Neural cell (in vitro differentiated cells): ENCODE data around the gene PPFIBP2.

ENCODE experiments used
- CTCF ChIP-seq: fragments of 450-650 bp; IDR thresholded peaks from 2 replicates; pipeline ENCODE4 v1.5.1; 2014; ENCODE audit warnings: antibody characterized with exemption, mild to moderate bottlenecking, moderate library complexity; ENCODE audit not compliant: poor library complexity, severe bottlenecking
- EZH2 ChIP-seq: fragments of 200-600, 300-800 bp; shearing (Covaris generic), sonication (generic); IDR thresholded peaks from 2 replicates; pipeline ENCODE4 v1.6.1; 2014; ENCODE audit warnings: antibody characterized with exemption, low read length, borderline replicate concordance, mild to moderate bottlenecking; ENCODE audit not compliant: insufficient read depth, poor library complexity, severe bottlenecking
- MXI1 ChIP-seq: fragments of 450-650 bp; conservative IDR thresholded peaks from 2 replicates; pipeline ENCODE4 v1.6.1; 2014; ENCODE audit warnings: antibody characterized with exemption, mild to moderate bottlenecking; ENCODE audit not compliant: poor library complexity, severe bottlenecking
- POLR2AphosphoS5 ChIP-seq: IDR thresholded peaks from 2 replicates; pipeline ENCODE4 v1.6.1; 2012
- RAD21 ChIP-seq: fragments of 450-650 bp; conservative IDR thresholded peaks from 2 replicates; pipeline ENCODE4 v1.6.1; 2014; ENCODE audit warnings: antibody characterized with exemption, mild to moderate bottlenecking, moderate library complexity
- REST ChIP-seq: IDR thresholded peaks from 2 replicates; pipeline ENCODE4 v1.6.1; 2012; ENCODE audit warnings: borderline replicate concordance

GRCh38 chr11:7552666-7553065 is 38.9 kb downstream of the PPFIBP2 start:
- TF ChIP-seq CTCF (no peak), EZH2 (no peak), MXI1 (no peak), RAD21 (no peak), REST (no peak), POLR2AphosphoS5 (no peak)
